NCI-H146 (cell line): ENCODE results near the gene C1GALT1C1L.
A peak's percentile ranks its signal among the peaks of the same experiment; 100 is the strongest.
"Not testable (repeated sequence)": the region's sequence is repeated elsewhere in the genome, so short reads cannot be mapped to it uniquely, and the experiment has no call there.

ENCODE experiments used
- DNase-seq: peaks from one replicate; lab custom pipeline; 2025; lab: John Stamatoyannopoulos, UW

Gene C1GALT1C1L

DNA sequence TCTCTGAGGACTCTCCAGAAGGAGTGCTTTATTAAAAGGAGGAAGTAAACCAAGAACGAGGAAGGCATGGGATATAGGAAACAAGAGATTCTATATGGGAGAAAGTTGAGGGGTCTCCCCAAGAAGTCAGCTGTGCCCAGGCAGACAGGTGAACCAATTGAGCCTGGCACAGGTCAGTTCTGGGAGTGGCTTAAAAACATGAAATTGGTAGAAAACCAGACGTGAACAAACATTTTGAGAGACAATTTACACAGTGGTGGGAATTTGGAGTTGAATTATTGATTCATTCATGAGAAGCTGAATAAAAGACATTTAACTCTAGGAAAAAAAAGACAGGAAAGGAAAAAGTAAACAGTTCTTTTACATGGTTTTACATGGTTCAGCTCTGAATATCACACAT, 22.7 kb downstream of the C1GALT1C1L start:
- no peak for DNase-seq

DNA sequence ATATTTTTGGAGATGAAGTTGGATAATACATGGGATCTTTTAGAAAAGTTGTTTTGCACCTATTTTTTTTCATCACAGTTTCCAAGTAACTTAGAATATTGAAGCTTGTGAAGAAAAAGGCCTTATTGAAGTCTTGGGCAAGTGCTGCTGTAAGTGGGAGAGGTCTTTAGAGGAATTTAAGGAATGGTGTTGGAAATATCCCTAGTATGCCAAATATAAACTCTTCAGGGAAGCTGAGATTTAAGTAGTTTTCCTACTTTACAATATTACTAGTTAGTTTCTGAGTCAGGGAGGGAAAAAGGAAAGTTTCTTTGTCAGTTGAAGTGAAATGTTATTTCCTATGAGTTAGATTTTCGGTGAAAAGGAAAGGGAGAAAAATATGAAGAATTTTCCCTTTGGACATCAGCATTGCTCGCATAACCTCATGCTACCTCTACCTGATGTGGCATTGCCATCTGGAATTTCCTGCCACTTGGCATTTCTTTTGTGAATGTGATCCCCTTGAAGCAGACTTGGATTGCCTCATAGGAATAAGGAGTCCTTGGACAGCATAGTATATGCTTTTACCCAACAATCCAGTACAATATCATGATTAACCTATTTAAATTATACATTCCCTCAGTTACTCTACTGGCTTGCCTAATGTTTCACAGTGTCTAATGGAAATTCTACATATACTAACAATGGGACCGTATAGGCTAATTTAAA, 27.1 kb downstream of the C1GALT1C1L start:
- DNase-seq: no peak

DNA sequence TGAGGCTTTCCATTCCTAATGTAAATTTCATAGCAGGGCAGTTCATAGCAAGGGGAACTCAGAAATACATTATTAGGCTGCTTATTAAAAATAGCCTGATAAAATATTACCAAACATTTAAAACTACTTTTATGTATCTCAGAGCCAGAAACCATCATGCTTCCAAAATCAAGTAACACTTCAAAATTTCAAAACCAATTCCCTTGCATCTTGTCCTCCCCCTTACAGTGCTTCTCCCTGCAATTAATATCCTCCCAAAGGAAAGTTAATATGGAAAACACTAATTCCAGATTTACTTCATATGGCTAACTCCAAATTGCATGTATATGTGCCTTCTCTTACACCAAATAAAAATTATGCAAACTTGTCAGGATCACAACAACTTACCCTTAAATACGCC, 32.5 kb downstream of the C1GALT1C1L start:
- DNase-seq: no peak

DNA sequence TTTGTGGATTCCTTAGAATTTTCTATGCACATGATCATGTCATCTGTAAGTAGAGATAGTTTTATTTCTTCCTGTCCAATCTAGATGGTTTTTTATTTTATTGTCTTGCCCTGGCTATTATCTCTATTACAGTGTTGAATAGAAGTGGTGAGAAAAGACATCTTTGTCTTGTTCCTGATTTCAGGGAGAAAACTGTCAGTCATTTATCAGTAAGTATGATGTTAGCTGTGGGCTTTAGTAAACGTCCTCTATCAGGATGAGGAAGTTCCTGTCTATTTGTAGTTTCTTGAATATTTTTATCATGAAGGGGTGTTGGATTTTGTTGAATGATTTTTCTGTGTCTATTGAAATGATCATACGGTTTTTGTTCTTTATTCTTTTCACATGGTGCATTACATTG, 33.9 kb downstream of the C1GALT1C1L start:
- DNase-seq: no peak

DNA sequence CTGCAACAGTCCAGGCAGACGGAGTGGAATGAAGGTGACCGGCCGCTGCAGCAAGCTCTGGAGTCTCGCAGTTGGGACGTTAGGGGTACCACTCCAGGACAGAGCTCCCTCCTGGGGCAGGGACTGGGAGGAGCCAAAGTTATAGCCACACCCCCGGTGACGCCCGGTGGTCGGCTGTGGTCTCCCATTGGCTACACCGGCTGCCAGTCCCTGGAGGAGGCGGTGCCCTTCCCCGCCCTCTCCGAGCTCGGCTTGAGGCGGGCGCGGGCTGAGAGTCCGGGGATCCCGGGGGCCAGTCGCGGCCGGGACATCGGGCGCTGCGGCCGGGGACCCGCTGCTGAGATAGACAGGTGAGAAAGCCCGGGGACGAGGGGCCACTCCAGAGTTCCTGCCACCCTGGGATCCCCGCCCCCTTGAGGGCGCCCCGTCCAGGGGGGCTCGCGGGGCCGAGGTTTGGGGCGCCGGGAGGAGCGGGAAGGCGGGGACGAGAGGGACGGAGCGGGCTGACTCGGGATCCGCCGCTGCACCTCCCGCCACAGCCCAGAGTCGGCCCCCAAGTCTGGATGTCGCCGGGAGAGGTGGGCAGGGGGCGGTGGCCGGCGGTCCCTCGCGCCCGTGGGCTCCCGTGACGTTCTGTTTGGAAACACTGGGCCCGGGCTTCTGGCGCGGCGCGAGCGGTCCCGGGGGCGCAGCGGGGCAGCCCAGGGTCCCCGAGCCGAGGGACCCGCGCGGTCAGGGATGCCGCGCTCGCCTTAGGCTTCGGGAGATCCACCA, 39.0 kb downstream of the C1GALT1C1L start, which contains the start of gene PLEKHH2:
Gene PLEKHH2, plus strand, starts transcription at position 231 of the 774 bp plus-strand sequence. CDS start 7,414 bp downstream, outside the sequence.
- peak; percentile 90 for DNase-seq

DNA sequence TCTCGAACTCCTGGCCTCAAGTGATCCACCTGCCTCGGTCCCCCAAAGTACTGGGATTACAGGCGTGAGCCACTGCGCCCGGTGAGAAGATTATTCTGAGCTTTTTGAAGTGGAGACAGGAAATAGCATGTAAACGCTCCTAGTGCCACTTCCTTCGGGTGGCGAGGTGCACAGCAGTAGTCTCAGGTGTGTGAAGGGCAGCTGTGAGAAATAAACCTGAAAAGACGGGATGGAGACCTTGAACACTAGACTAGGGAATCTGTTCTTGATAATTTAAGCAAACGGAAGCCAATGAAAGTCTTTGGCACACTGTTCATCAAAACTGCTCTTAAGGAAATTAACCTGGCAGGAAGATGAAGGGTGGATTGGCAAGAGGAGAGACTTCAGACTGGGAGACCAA, 39.6 kb downstream of the C1GALT1C1L start:
- DNase-seq: peak; percentile 74

DNA sequence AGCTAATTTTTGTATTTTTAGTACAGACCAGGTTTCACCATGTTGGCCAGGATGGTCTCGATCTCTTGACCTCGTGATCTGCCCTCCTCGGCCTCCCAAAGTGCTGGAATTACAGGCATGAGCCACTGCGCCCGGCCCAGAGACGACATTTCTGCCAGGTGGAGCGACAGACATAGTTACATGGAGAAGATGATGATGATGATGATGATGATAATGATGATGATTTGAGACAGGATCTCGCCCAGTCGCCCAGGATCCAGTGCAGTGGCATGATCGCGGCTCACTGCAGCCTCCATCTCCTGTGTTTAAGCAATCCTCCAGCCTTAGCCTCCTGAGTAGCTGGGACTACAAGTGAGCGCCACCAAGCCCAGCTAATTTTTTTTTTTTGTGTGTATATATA, 40.1 kb downstream of the C1GALT1C1L start:
- DNase-seq: not testable (repeated sequence)

DNA sequence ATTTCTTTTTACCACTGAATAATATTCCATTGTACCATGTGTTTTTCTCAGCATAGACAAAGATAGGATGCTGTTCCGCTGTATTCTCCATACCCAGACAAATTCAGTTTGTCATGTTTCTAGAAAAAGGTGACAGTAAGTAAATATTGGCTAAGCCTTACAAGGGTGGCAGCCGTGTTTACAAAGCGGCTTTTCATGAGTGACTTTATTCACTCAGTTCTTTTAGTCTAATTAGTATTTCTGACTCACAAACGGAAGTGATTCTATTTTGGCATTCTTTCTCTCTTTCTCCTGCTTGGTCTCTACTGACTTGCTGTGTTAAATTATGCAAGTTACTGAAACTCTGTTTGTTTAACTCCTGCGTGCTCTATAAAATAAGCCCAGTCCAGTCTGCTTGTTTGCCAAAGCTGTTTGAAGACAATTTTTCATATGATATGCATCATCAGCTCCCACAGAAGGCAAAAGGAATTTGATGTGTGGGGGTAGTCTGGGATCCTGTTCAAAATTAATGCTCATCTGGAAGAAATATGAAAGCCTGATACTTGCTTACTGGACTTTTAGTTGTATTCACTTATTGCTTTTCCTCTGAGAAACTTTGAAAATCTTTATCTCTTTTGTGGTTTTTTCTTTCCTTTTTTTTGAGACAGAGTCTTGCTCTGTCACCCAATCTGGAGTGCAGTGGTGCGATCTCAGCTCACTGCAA, 41.5 kb downstream of the C1GALT1C1L start:
- DNase-seq: peak; percentile 94

DNA sequence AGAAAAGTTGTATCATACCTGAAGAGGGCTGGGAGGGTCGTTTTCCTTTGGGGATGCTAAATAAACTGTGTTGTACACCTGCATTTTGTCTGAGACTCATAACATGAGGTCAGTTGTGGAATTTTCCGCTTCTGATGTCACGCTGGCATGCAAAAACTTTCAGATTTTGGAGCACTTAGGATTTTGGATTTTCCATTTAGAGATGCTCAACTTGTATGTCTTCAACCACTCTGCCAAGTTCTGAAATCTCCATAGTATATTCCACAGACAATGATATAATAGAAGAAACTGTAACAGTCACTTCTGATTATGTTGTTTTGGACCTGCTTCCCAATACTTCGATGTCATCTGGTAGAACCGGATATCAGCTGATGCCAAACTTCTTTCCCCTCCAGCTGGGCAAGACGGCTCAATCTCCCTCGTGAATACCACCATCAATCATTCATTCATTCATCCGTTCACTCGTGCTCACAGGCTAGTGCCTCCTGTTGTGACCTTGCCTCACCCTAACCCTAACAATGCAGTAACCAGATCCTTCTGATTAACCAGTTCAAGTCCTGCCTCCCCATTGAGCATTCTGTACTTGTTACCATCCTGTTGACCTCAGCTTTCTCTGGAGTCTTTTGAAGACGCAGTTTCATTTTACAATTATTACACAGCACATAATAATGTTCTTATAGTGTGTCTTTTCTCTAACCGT, 44.5 kb downstream of the C1GALT1C1L start:
- DNase-seq: no peak
